Testis (tissue), 3 donors: ENCODE results near the gene UTP15. TPM values are rescaled to one million over a fixed set of nuclear protein-coding genes. Genes with fewer than 3 reads are reported as not detected.

Source experiments
- DNase-seq: peaks from one replicate; pipeline ENCODE4 v3.0.0-alpha.2; 2019
- H3K27ac ChIP-seq, 2 donors: fragments of 200-600 bp; sonication (generic); one replicate each; pipeline ENCODE4 v1.5.1; 2019
- H3K27me3 ChIP-seq: fragments of 200-600 bp; sonication (generic); one replicate; pipeline ENCODE4 v1.5.1; 2019
- H3K36me3 ChIP-seq: fragments of 200-600 bp; sonication (generic); one replicate; pipeline ENCODE4 v1.5.1; 2017; ENCODE audit warnings: low read depth; ENCODE audit errors: missing control alignments
- H3K4me1 ChIP-seq: fragments of 200-600 bp; sonication (generic); one replicate; pipeline ENCODE4 v1.5.1; 2019
- H3K4me3 ChIP-seq, 2 donors: fragments of 200-600 bp; sonication (generic); one replicate each; pipeline ENCODE4 v1.5.1; 2017 to 2019
- H3K9me3 ChIP-seq: fragments of 200-600 bp; sonication (generic); one replicate; pipeline ENCODE4 v1.5.1; 2017
- CTCF ChIP-seq, 3 experiments: fragments of 450-650 bp in 2 of 3; fragments of 200-600 bp in 1 of 3; sonication (generic) in 1 of 3; IDR thresholded peaks; one replicate each; pipeline ENCODE4 v1.5.1; 2016 to 2019; ENCODE audit warnings: antibody characterized with exemption in 3 of 3, mild to moderate bottlenecking in 2 of 3, moderate library complexity in 1 of 3
- POLR2A ChIP-seq: fragments of 450-650 bp; IDR thresholded peaks from one replicate; pipeline ENCODE4 v1.6.1; 2017; ENCODE audit warnings: antibody characterized with exemption, mild to moderate bottlenecking, moderate library complexity
- WGBS, 2 donors: methylation state at CpG; one replicate each; pipeline ENCODE4 v1.1.5; 2018; 5-methylcytosine and 5-hydroxymethylcytosine counted together
- intact Hi-C: fragments of 100-400 bp; cut with DNase I; formaldehyde crosslinking; loops from one replicate; pipeline ENCODE4 v1.15.1; 2023; ENCODE audit warnings: low total_unique reads
- polyA plus RNA-seq: library from polyadenylated mRNA; stranded (reverse); fragments of 350-450 nt; fragmentation: Illumina TruSeq; extraction: RNeasy Lipid Tissue Mini Kit (QIAGEN cat#74804); gene quantifications from one replicate; pipeline ENCODE4 v1.2.3, GENCODE V29; 2014; ENCODE audit warnings: low read depth, low replicate concordance; ENCODE audit not compliant: insufficient read depth
- total RNA-seq, 2 donors: library from RNA; depleted of rRNA; stranded (reverse); fragments of >200 nt; gene quantifications; one replicate each; pipeline ENCODE4 v1.2.3, GENCODE V29; 2016

The UTP15 gene
- total and polyA plus RNA-seq, 3 donors from 2014 or later, result 11.4 to 36.7 (median 34.9) TPM

DNA sequence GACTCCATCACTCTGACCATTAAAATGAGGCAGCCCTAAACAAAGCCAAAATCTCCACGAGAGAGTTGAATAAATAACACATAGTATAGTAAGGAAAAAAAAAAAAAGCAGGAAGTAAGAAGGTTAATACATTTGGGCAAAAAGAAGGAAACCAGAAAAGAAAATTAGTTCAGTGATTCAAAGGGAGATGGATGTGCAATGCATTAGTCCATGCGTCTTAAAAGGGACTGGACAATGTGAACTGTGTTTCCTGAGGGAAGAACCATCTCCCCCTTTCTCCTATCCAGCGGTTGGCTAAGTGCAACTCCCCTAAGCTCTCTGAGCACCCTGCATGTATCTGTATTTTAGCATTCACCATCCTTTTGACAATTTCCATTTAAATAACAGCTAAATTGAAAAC lies 1.5 kb upstream of the UTP15 start:
- H3K36me3 ChIP-seq, result no peaks in the 10 kb centered on the region
- DNase-seq, result no peak
- no peaks in the 10 kb centered on the region for H3K9me3 ChIP-seq
- peak overlapping the region in 1 of 2 donors; percentile 85 for H3K27ac ChIP-seq
- no peaks in the 10 kb centered on the region for H3K27me3 ChIP-seq
- peaks cover 12% of the 10 kb centered on the region for H3K4me1 ChIP-seq
- no peak for TF ChIP-seq CTCF (IDR thresholded peaks at IDR 0.05)
- no peak for TF ChIP-seq POLR2A
- intact Hi-C loops, result no loop called here
- WGBS, 2 donors, result 11 to 23% methylated on average over 3 of the region's 3 CpGs
- peak overlapping the region; percentile 79 to 99 for H3K4me3 ChIP-seq

DNA sequence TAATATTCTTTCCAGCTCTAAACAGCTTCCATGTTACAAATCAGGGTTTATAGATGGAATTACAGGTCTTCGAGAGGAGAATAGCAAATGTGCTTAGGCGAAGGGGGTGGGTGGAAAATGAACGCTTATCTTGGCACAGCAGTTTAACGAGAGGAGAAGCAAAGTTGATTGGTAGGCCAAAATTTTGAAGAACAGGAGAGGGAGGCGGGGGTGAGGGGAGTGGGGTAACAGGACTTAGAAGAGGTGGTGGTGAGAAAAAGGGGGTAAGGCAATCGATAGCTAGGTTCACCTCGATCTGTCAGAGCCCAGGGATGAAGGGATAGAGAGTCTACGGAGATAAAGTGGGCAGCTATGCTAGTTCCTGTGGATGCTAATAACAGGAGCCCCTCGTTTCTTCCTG lies 868 bp upstream of the UTP15 start:
- 1% methylated on average over 9 of the region's 9 CpGs for WGBS, 2 donors
- no peaks in the 10 kb centered on the region for H3K36me3 ChIP-seq
- no peak for DNase-seq
- no peaks in the 10 kb centered on the region for H3K9me3 ChIP-seq
- H3K27me3 ChIP-seq, result no peaks in the 10 kb centered on the region
- peaks cover 12% of the 10 kb centered on the region for H3K4me1 ChIP-seq
- peak overlapping the region; percentile 79 to 99 for H3K4me3 ChIP-seq
- intact Hi-C loops, result no loop called here
- TF ChIP-seq CTCF (IDR thresholded peaks at IDR 0.05), result no peak
- TF ChIP-seq POLR2A, result no peak
- H3K27ac ChIP-seq, result peak overlapping the region; percentile 85 to 94

DNA sequence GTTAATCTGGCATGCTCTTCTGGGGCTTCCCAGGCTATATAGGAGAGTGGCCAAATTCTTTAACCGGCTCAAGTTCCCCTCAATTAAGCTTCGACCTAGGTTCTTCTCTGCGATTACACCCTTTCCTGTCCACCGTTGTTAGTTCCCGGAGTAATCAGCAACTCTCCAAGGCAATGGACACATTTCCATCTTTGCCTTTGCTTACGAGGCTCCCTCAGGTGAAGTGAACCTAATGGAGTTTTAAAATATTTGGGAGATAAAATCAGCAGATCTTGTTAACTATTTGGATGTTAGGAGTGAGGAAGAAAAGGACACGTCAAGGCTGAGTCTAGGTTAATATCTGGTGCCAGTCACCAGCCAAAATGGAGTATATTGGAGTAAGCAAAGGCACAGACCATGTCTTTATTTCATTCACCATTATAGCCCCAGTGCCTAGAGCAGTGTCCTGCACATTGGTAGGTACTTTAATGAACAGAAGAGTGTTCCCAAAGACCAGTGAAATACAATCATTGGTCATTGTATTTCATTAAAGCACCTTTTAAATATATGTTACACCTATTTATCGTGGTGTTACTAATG lies 515 bp downstream of the UTP15 start:
- no peaks in the 10 kb centered on the region for H3K9me3 ChIP-seq
- H3K27ac ChIP-seq, result peak overlapping the region; percentile 85 to 94
- peaks cover 12% of the 10 kb centered on the region for H3K4me1 ChIP-seq
- no peaks in the 10 kb centered on the region for H3K36me3 ChIP-seq
- no peaks in the 10 kb centered on the region for H3K27me3 ChIP-seq
- peak overlapping the region; percentile 79 to 99 for H3K4me3 ChIP-seq
- no peak for TF ChIP-seq POLR2A
- TF ChIP-seq CTCF (IDR thresholded peaks at IDR 0.05), result no peak
- WGBS, 2 donors, result 5 to 6% methylated on average over 8 of the region's 8 CpGs
- intact Hi-C loops, result no loop called here
- no peak for DNase-seq

DNA sequence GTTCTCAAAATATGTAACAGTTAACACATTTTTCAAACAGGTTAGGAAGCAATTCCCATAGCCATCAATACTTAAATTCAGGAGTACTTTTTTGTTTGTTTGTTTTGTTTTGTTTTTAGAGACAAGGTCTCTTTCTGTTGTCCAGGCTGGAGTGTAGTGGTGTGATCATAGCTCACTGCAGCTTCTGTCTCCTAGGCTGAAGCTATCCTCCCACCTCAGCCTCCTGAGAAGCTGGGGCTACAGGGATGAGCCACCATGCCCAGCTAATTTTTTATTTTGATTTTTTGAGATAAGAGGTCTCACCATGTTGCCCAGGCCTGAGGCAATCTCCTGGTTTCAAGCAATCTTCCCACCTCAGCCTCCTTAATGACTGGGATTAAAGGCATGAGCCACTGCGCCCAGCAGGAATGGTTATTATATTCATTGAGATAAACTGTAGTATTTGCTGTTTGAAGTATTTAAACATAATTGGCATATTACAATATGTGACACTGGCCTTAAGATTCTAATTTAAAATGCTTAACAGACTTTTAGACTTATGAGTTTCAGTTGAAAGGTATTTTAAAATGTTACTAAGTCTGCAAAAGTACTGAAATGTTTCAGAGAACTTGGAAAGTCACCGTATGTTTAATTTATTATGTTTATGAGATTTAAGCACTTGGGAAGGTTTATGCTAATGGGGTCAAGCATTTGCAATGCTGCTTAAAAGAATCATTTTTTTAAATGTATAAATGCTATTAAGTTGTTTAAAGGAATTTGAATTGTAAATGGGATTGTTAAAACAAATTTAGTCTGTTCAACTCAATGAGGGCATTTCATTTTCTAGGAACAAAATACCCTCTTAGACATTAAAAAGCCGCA lies 17.0 kb downstream of the UTP15 start:
- Histone ChIP-seq H3K36me3 (no peaks in the 10 kb centered on the region), H3K27ac (no peak overlapping the region), H3K4me1 (no peaks in the 10 kb centered on the region), H3K4me3 (no peak overlapping the region), H3K27me3 (no peaks in the 10 kb centered on the region), H3K9me3 (no peaks in the 10 kb centered on the region)
- WGBS, 2 donors, result 64 to 82% methylated on average over 3 of the region's 3 CpGs
- intact Hi-C loops, result no loop called here
- DNase-seq, result no peak
- TF ChIP-seq POLR2A (no peak), CTCF (IDR thresholded peaks at IDR 0.05) (no peak)
